Astrocyte (in vitro differentiated cells and primary cell): ENCODE results near the gene CSRNP3. TPM values are rescaled to one million over a fixed set of nuclear protein-coding genes. Genes with fewer than 3 reads are reported as not detected.

Experiments used
- DNase-seq: peaks from one replicate; pipeline ENCODE4 v3.0.0-alpha.2; 2010; ENCODE audit warnings: low read depth
- FAIRE-seq: peaks from 2 replicates; lab custom pipeline; 2011; peaks lifted over from hg19 to GRCh38; lab: Jason Lieb, UNC
- H2AFZ ChIP-seq: 2 replicates; pipeline ENCODE4 v1.6.0; 2012; ENCODE audit warnings: low read depth, low read length, inconsistent platforms
- H3K27ac ChIP-seq: 2 replicates; pipeline ENCODE4 v1.5.1; 2011; ENCODE audit warnings: low read depth, low read length, inconsistent platforms
- H3K27me3 ChIP-seq: 2 replicates; pipeline ENCODE4 v1.6.0; 2011; ENCODE audit warnings: low read length, inconsistent platforms; ENCODE audit not compliant: insufficient read depth
- H3K36me3 ChIP-seq: 2 replicates; pipeline ENCODE4 v1.5.1; 2011; ENCODE audit warnings: low read length, inconsistent platforms; ENCODE audit not compliant: insufficient read depth
- H3K4me1 ChIP-seq: 2 replicates; pipeline ENCODE4 v1.5.1; 2011; ENCODE audit warnings: low read length, inconsistent platforms; ENCODE audit not compliant: insufficient read depth
- H3K4me2 ChIP-seq: 2 replicates; pipeline ENCODE4 v1.6.0; 2012; ENCODE audit warnings: low read length, inconsistent platforms
- H3K4me3 ChIP-seq: 2 replicates; pipeline ENCODE4 v1.5.1; 2011; ENCODE audit warnings: low read depth, mild to moderate bottlenecking, low read length, inconsistent platforms; ENCODE audit not compliant: insufficient read depth
- H3K79me2 ChIP-seq: 2 replicates; pipeline ENCODE4 v1.6.0; 2012; ENCODE audit warnings: mild to moderate bottlenecking, low read length, inconsistent platforms; ENCODE audit not compliant: insufficient read depth
- H3K9ac ChIP-seq: 2 replicates; pipeline ENCODE4 v1.6.0; 2012; ENCODE audit warnings: mild to moderate bottlenecking, low read length, inconsistent platforms
- H3K9me3 ChIP-seq: 2 replicates; pipeline ENCODE4 v1.5.1; 2012; ENCODE audit warnings: low read depth, mild to moderate bottlenecking, low read length, inconsistent platforms; ENCODE audit not compliant: insufficient read depth
- H4K20me1 ChIP-seq: 2 replicates; pipeline ENCODE4 v1.6.0; 2012; ENCODE audit warnings: low read length, inconsistent platforms; ENCODE audit not compliant: insufficient read depth
- H3K27ac Mint-ChIP-seq: one replicate; pipeline ENCODE4 v1.8.0; 2021; ENCODE audit warnings: mild to moderate bottlenecking, mixed read lengths; ENCODE audit not compliant: unreplicated experiment
- H3K27me3 Mint-ChIP-seq: one replicate; pipeline ENCODE4 v1.8.0; 2021; ENCODE audit warnings: low read depth, mixed read lengths; ENCODE audit not compliant: unreplicated experiment
- H3K36me3 Mint-ChIP-seq: one replicate; pipeline ENCODE4 v1.8.0; 2021; ENCODE audit warnings: low read depth, mixed read lengths; ENCODE audit not compliant: unreplicated experiment
- H3K4me1 Mint-ChIP-seq: one replicate; pipeline ENCODE4 v1.8.0; 2021; ENCODE audit warnings: low read depth, mixed read lengths; ENCODE audit not compliant: unreplicated experiment
- H3K4me3 Mint-ChIP-seq: one replicate; pipeline ENCODE4 v1.8.0; 2021; ENCODE audit warnings: mild to moderate bottlenecking, moderate library complexity, mixed read lengths; ENCODE audit not compliant: unreplicated experiment
- H3K9me3 Mint-ChIP-seq: one replicate; pipeline ENCODE4 v1.8.0; 2021; ENCODE audit warnings: mild to moderate bottlenecking, mixed read lengths; ENCODE audit not compliant: unreplicated experiment
- CTCF ChIP-seq: IDR thresholded peaks from 2 replicates; pipeline ENCODE4 v1.5.1; 2011; ENCODE audit warnings: low read depth, mild to moderate bottlenecking, inconsistent platforms, low read length, moderate library complexity; ENCODE audit not compliant: insufficient read depth
- EZH2 ChIP-seq: IDR thresholded peaks from 2 replicates; pipeline ENCODE4 v1.6.1; 2012; ENCODE audit warnings: mild to moderate bottlenecking, low read length, inconsistent platforms; ENCODE audit not compliant: insufficient read depth
- total RNA-seq: library from RNA; stranded (reverse); gene quantifications from 2 replicates; pipeline ENCODE4 v1.2.1, GENCODE V29; 2021

Gene CSRNP3
- total RNA-seq, 1 donor from 2014 or later: 5.9 TPM

GRCh38 chr2:165563468-165564225 lies 94.1 kb downstream of the CSRNP3 start:
- no peaks in the 10 kb centered on the region for H3K79me2 ChIP-seq
- H3K27me3 Mint-ChIP-seq: no peaks in the 10 kb centered on the region
- DNase-seq (no peak), FAIRE-seq (no peak)
- no peak overlapping the region for H3K4me3 Mint-ChIP-seq
- no peaks in the 10 kb centered on the region for H3K4me1 Mint-ChIP-seq
- no peaks in the 10 kb centered on the region for H3K9me3 Mint-ChIP-seq
- no peaks in the 10 kb centered on the region for H3K9me3 ChIP-seq
- no peak overlapping the region for H2AFZ ChIP-seq
- H3K36me3 ChIP-seq: no peaks in the 10 kb centered on the region
- no peaks in the 10 kb centered on the region for H3K4me1 ChIP-seq
- no peaks in the 10 kb centered on the region for H3K27me3 ChIP-seq
- H3K4me3 ChIP-seq: no peak overlapping the region
- no peaks in the 10 kb centered on the region for H3K36me3 Mint-ChIP-seq
- H4K20me1 ChIP-seq: no peaks in the 10 kb centered on the region
- H3K27ac ChIP-seq: no peak overlapping the region
- H3K9ac ChIP-seq: no peak overlapping the region
- H3K4me2 ChIP-seq: no peak overlapping the region
- H3K27ac Mint-ChIP-seq: no peak overlapping the region
- TF ChIP-seq EZH2: no peak
- no peak for TF ChIP-seq CTCF

GRCh38 chr2:165566008-165566407 lies 96.5 kb downstream of the CSRNP3 start:
- no peak for TF ChIP-seq CTCF
- no peak for TF ChIP-seq EZH2
- Histone ChIP-seq H3K27me3 (no peaks in the 10 kb centered on the region), H2AFZ (no peak overlapping the region), H3K27ac (no peak overlapping the region), H3K4me2 (no peak overlapping the region), H3K79me2 (no peaks in the 10 kb centered on the region), H3K9me3 (no peaks in the 10 kb centered on the region), H3K4me3 (no peak overlapping the region), H3K36me3 (no peaks in the 10 kb centered on the region), H3K9ac (no peak overlapping the region), H3K4me1 (no peaks in the 10 kb centered on the region), H4K20me1 (no peaks in the 10 kb centered on the region)
- H3K27me3 Mint-ChIP-seq: no peaks in the 10 kb centered on the region
- H3K4me3 Mint-ChIP-seq: no peak overlapping the region
- DNase-seq: no peak
- FAIRE-seq: no peak
- H3K4me1 Mint-ChIP-seq: no peaks in the 10 kb centered on the region
- no peaks in the 10 kb centered on the region for H3K36me3 Mint-ChIP-seq
- H3K9me3 Mint-ChIP-seq: no peaks in the 10 kb centered on the region
- no peak overlapping the region for H3K27ac Mint-ChIP-seq

GRCh38 chr2:165567273-165567672 lies 97.8 kb downstream of the CSRNP3 start:
- TF ChIP-seq EZH2: no peak
- TF ChIP-seq CTCF: no peak
- Histone ChIP-seq H3K4me3 (no peak overlapping the region), H3K9me3 (no peaks in the 10 kb centered on the region), H4K20me1 (no peaks in the 10 kb centered on the region), H3K36me3 (no peaks in the 10 kb centered on the region), H3K4me2 (no peak overlapping the region), H3K27ac (no peak overlapping the region), H2AFZ (no peak overlapping the region), H3K4me1 (no peaks in the 10 kb centered on the region), H3K79me2 (no peaks in the 10 kb centered on the region), H3K27me3 (no peaks in the 10 kb centered on the region), H3K9ac (no peak overlapping the region)
- no peak for DNase-seq
- Mint-ChIP-seq H3K27ac (no peak overlapping the region), H3K9me3 (no peaks in the 10 kb centered on the region), H3K27me3 (no peaks in the 10 kb centered on the region), H3K36me3 (no peaks in the 10 kb centered on the region), H3K4me3 (no peak overlapping the region), H3K4me1 (no peaks in the 10 kb centered on the region)
- no peak for FAIRE-seq
